GM10266 (cell line): ENCODE data around the gene RPA3.
"Not testable (repeated sequence)": the region's sequence is repeated elsewhere in the genome, so short reads cannot be mapped to it uniquely, and the experiment has no call there.

ENCODE experiments used
- DNase-seq: peaks from one replicate; pipeline ENCODE4 v3.0.0; 2012; ENCODE audit errors: extremely low spot score
- CTCF ChIP-seq: IDR thresholded peaks from 2 replicates; pipeline ENCODE4 v1.5.1; 2012; ENCODE audit warnings: mild to moderate bottlenecking, low read depth; ENCODE audit not compliant: control insufficient read depth, insufficient read depth; ENCODE audit errors: missing control alignments

The RPA3 gene

GRCh38 chr7:7670490-7670889 lies 47.9 kb downstream of the RPA3 start:
- no peak for DNase-seq
- no peak for TF ChIP-seq CTCF

DNA sequence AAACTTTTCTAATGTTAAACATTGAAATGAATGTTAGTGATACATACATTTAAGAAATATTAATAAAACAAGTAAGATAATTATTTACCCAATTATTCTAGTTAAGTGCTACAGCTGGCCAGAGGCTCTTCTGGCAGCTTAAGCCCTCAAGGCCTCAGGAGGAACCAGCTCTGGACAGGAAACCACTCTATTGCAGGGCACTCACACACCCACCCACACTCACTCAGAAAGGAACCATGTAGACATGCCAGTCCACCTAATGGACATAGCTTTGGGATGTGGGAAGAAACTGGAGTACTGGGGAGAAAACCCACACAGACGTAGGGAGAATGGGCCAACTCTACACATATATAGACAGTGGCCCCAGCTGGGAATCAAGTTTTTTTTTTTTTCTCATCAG lies 49.7 kb downstream of the RPA3 start:
- DNase-seq = no peak
- TF ChIP-seq CTCF = no peak

GRCh38 chr7:7667187-7667586 lies 51.2 kb downstream of the RPA3 start:
- TF ChIP-seq CTCF = no peak

GRCh38 chr7:7665031-7665430 lies 53.4 kb downstream of the RPA3 start:
- TF ChIP-seq CTCF = no peak
- DNase-seq = no peak

More at GRCh38 chr7:7667187-7667586, 51.2 kb downstream of the RPA3 start:
- no peak for DNase-seq

GRCh38 chr7:7664291-7664690 lies 54.1 kb downstream of the RPA3 start:
- TF ChIP-seq CTCF = no peak
- DNase-seq = no peak

DNA sequence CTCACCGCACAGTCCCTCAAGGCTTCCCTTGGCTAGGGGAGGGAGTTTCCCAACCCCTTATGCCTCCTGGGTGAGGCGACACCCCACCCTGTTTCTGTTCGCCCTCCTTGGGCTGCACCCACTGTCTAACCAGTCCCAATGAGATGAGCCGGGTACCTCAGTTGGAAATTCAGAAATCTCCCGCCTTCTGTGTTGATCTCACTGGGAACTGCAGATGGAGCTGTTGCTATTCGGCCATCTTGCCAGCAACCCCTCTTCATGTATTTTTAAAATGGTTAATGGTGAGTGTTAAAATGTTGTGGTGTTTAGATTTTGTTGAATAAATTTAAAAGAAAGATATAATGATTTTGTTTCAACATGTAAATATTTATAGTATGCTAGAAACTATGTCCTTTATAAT lies 55.9 kb downstream of the RPA3 start:
- TF ChIP-seq CTCF = peak; percentile 11
- DNase-seq = no peak

DNA sequence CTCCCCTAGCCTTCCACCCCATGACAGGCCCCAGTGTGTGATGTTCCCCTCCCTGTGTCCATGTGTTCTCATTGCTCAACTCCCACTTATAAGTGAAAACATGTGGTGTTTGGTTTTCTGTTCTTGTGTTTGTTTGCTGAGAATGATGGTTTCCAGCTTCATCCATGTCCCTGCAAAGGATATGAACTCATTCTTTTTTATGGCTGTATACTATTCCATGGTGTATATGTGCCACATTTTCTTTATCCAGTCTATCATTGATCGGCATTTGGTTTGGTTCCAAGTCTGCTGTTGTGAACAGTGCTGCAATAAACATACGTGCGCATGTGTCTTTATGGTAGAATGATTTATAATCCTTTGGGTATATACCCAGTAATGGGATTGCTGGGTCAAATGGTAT lies 61.9 kb downstream of the RPA3 start:
- not testable (repeated sequence) for DNase-seq

DNA sequence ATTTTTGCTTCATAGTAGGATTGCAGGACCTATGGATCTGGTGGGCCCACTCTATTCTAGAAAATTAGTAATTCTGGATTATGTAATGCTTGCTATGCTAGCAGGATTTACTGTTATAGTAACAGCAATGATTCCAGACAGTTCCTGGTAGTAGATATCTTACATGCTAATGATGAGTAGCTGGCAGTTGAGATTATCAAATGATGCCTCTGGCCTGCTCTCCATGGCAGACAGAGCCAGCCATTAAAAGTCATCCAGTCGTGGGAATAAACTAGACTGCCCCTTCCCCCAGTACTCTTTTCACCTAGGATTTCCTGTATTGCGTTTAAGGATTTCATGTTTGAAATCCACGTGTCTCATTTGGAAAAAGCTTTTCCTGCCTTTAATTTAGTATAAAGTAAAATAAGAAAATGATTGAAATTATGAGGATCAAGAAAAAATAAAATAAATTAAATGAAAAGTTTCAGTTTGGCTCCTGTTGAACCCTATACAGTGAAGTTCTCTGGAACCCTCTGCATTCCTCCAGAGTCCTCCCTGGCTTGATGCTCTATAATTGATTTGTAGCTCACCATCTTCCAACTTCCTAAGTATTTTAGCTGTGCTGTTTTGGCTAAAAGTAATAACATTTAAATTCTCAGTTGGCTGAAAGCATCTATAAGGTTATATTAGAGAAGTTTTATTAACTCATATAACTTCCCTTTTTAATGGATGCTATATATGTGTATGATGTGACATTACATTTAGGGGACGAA lies 63.3 kb downstream of the RPA3 start:
- no peak for DNase-seq
- TF ChIP-seq CTCF = no peak
